Measurements from ENCODE around the gene PLEKHM1. TPM values are rescaled to one million over a fixed set of nuclear protein-coding genes. Genes with fewer than 3 reads are reported as not detected.

PLEKHM1 gene
- polyA plus RNA-seq, 3 donors, result 12.8 to 41.5 (median 15.0) TPM

DNA sequence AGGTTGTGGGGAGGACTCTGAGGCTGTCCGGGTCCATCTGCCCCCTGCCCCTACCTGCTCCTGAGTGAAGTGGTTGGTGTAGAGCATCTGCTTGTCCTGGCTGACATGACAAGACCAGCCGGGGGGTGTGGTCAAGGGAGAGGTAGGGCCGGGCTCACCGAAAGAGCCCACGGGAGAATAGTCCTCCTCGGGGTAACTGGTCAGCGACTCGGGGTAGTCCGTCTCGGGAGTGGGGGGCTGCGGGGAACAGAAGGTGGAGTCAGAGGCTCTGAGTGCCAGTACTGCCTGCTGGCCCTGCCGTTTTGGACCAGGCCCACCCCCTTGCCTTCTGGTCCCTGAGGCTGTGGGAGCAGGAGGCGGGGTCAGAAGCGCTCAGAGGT lies 85.7 kb downstream of the PLEKHM1 start:
- Histone ChIP-seq H3K79me2 (ENCODE audit: insufficient read depth, low read length) (peaks cover 87% of the 10 kb centered on the region), H3K4me3 (replicated peaks in 1 of 3; ENCODE audit: low read depth in 2 of 3, low read length in 3 of 3) (no peak overlapping the region), H3K36me3 (replicated peaks in 1 of 2; ENCODE audit: control insufficient read depth in 1 of 2, insufficient read depth in 2 of 2, low read length in 2 of 2) (peaks cover 61 to 63% of the 10 kb centered on the region in 2 donors), H4K20me1 (ENCODE audit: insufficient read depth, low read length) (peaks cover 100% of the 10 kb centered on the region), H3K9ac (ENCODE audit: insufficient read depth, low read length, poor library complexity, severe bottlenecking) (no peak overlapping the region), H3K4me1 (ENCODE audit: control insufficient read depth in 1 of 2, insufficient read depth in 2 of 2, low read length in 2 of 2) (peaks cover 44% of the 10 kb centered on the region in 2 donors), H3K27me3 (ENCODE audit: control insufficient read depth in 2 of 2, insufficient read depth in 2 of 2, low read length in 2 of 2) (no peaks in the 10 kb centered on the region), H3K9me3 (replicated peaks in 1 of 2; ENCODE audit: control insufficient read depth in 1 of 2, insufficient read depth in 1 of 2, low read length in 2 of 2) (no peaks in the 10 kb centered on the region), H3K27ac (ENCODE audit: low read depth in 1 of 2, low read length in 2 of 2) (peak overlapping the region in 1 of 2 donors; percentile 53), H2AFZ (ENCODE audit: insufficient read depth, low read depth, low read length, poor library complexity, severe bottlenecking) (no peak overlapping the region), H3K4me2 (replicated peaks; ENCODE audit: extremely low read depth, low read length, poor library complexity, severe bottlenecking) (no peak overlapping the region)
- Mint-ChIP-seq H3K9me3 (no peaks in the 10 kb centered on the region), H3K27me3 (ENCODE audit: low read depth in 3 of 3) (no peaks in the 10 kb centered on the region), H3K4me1 (peaks cover 38% of the 10 kb centered on the region), H3K27ac (peak overlapping the region in 2 of 7 donors; percentile 54 to 82), H3K4me3 (no peak overlapping the region), H3K36me3 (peaks cover 62 to 89% of the 10 kb centered on the region in 2 donors)
- DNase-seq, result no peak
- 92% methylated on average over 13 of the region's 14 CpGs for WGBS (ENCODE audit: insufficient coverage)
- intact Hi-C loops (cut with micrococcal nuclease), result no loop called here
- no peak for TF ChIP-seq CTCF (IDR thresholded peaks at IDR 0.05)

DNA sequence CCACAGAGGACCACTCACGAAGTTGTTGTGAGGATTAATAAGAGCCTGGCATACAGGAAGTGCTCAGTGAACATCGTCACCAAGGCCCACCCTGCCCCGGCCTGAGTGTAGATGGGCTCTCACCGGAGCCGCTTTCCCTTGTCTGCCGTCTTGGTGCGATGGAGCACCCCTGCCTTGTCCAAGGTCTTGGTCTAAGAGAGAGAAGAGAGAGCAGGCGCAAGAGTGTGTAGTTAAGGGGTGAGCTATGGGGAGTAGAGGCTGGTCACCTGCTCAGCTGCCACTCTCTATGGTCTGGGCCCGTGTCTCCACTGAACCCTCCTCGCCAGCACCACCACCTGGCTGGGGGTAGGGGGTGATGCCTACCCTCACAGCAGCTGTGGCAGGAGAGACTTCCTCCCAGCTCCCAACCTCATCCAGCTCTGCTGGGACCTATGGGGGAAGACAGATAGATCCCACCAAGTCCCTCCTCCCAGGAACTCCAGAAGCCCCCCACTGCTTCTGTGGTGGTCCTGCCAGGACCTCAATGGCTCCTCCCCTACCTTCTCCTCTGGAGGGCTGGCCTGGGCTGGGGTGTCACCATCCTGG lies 86.5 kb downstream of the PLEKHM1 start:
- intact Hi-C loops (cut with micrococcal nuclease), result no loop called here
- Histone ChIP-seq H3K79me2 (ENCODE audit: insufficient read depth, low read length) (peaks cover 83% of the 10 kb centered on the region), H4K20me1 (ENCODE audit: insufficient read depth, low read length) (peaks cover 100% of the 10 kb centered on the region), H3K4me2 (replicated peaks; ENCODE audit: extremely low read depth, low read length, poor library complexity, severe bottlenecking) (no peak overlapping the region), H2AFZ (ENCODE audit: insufficient read depth, low read depth, low read length, poor library complexity, severe bottlenecking) (no peak overlapping the region), H3K27ac (ENCODE audit: low read depth in 1 of 2, low read length in 2 of 2) (peak overlapping the region in 1 of 2 donors; percentile 53), H3K4me3 (replicated peaks in 1 of 3; ENCODE audit: low read depth in 2 of 3, low read length in 3 of 3) (no peak overlapping the region), H3K9ac (ENCODE audit: insufficient read depth, low read length, poor library complexity, severe bottlenecking) (no peak overlapping the region), H3K27me3 (ENCODE audit: control insufficient read depth in 2 of 2, insufficient read depth in 2 of 2, low read length in 2 of 2) (no peaks in the 10 kb centered on the region), H3K9me3 (replicated peaks in 1 of 2; ENCODE audit: control insufficient read depth in 1 of 2, insufficient read depth in 1 of 2, low read length in 2 of 2) (no peaks in the 10 kb centered on the region), H3K36me3 (replicated peaks in 1 of 2; ENCODE audit: control insufficient read depth in 1 of 2, insufficient read depth in 2 of 2, low read length in 2 of 2) (peaks cover 70 to 71% of the 10 kb centered on the region in 2 donors), H3K4me1 (ENCODE audit: control insufficient read depth in 1 of 2, insufficient read depth in 2 of 2, low read length in 2 of 2) (peaks cover 35 to 36% of the 10 kb centered on the region in 2 donors)
- peaks cover 33% of the 10 kb centered on the region for H3K4me1 Mint-ChIP-seq
- WGBS (ENCODE audit: insufficient coverage), result 98% methylated on average over 8 of the region's 10 CpGs
- DNase-seq, result no peak
- peak overlapping the region in 3 of 7 donors; percentile 8 to 82 (median 68) for H3K27ac Mint-ChIP-seq
- no peaks in the 10 kb centered on the region for H3K9me3 Mint-ChIP-seq
- no peak for TF ChIP-seq CTCF (IDR thresholded peaks at IDR 0.05)
- no peak overlapping the region for H3K4me3 Mint-ChIP-seq
- H3K36me3 Mint-ChIP-seq, result peaks cover 71 to 90% of the 10 kb centered on the region in 2 donors
- no peaks in the 10 kb centered on the region for H3K27me3 Mint-ChIP-seq (ENCODE audit: low read depth in 3 of 3)

All from CD14-positive monocyte (primary cell).